HL-60/S4 treated with retinoic acid at 250 ng/mL for 4 days and 3 days (cell line): ENCODE data around the gene HDAC4.
"Not testable (repeated sequence)": the region's sequence is repeated elsewhere in the genome, so short reads cannot be mapped to it uniquely, and the experiment has no call there.

Source experiments
- in situ Hi-C: fragments of 300-500 bp; cut with MboI; formaldehyde crosslinking; loops from 2 replicates; pipeline ENCODE4 v1.7.0; 2022; ENCODE audit warnings: low sequenced_read_pairs

The HDAC4 gene

GRCh38 chr2:239180526-239181073 is 220.2 kb downstream of the HDAC4 start:
- in situ Hi-C loops, result no loop called here

- in situ Hi-C loops, result no loop called here
Observed at GRCh38 chr2:239179851-239180371, 220.9 kb downstream of the HDAC4 start.

- in situ Hi-C loops, result no loop called here
Observed at GRCh38 chr2:239178954-239179353, 221.9 kb downstream of the HDAC4 start.

- in situ Hi-C loops, result no loop called here
Observed at GRCh38 chr2:239178484-239178883, 222.3 kb downstream of the HDAC4 start.

GRCh38 chr2:239177908-239178307 is 222.9 kb downstream of the HDAC4 start:
- in situ Hi-C loops, result no loop called here

GRCh38 chr2:239177325-239177724 is 223.5 kb downstream of the HDAC4 start:
- in situ Hi-C loops, result no loop called here

- in situ Hi-C loops, result not testable (repeated sequence)
Observed at GRCh38 chr2:239176138-239176803, 224.5 kb downstream of the HDAC4 start.

- in situ Hi-C loops, result no loop called here
Observed at GRCh38 chr2:239175181-239175580, 225.6 kb downstream of the HDAC4 start.

GRCh38 chr2:239173301-239173700 is 227.5 kb downstream of the HDAC4 start:
- in situ Hi-C loops, result no loop called here

GRCh38 chr2:239171643-239172042 is 229.2 kb downstream of the HDAC4 start:
- in situ Hi-C loops, result no loop called here

GRCh38 chr2:239169311-239170048 is 231.3 kb downstream of the HDAC4 start:
- in situ Hi-C loops, result no loop called here

- in situ Hi-C loops, result no loop called here
Observed at GRCh38 chr2:239168575-239168974, 232.2 kb downstream of the HDAC4 start.

GRCh38 chr2:239167766-239168444 is 232.9 kb downstream of the HDAC4 start:
- in situ Hi-C loops, result no loop called here

- in situ Hi-C loops, result no loop called here
Observed at GRCh38 chr2:239167011-239167673, 233.7 kb downstream of the HDAC4 start.

- in situ Hi-C loops, result no loop called here
Observed at GRCh38 chr2:239166201-239166834, 234.5 kb downstream of the HDAC4 start.

- in situ Hi-C loops, result no loop called here
Observed at GRCh38 chr2:239165206-239165831, 235.5 kb downstream of the HDAC4 start.

GRCh38 chr2:239164335-239164871 is 236.4 kb downstream of the HDAC4 start:
- in situ Hi-C loops, result no loop called here

GRCh38 chr2:239163688-239164334 is 237.0 kb downstream of the HDAC4 start:
- in situ Hi-C loops, result no loop called here
